ENCODE measurements around the gene ZNF783.
"Not testable (repeated sequence)": the region's sequence is repeated elsewhere in the genome, so short reads cannot be mapped to it uniquely, and the experiment has no call there.

ZNF783 gene

GRCh38 chr7:149330914-149331567, 69.0 kb downstream of the ZNF783 start:
- Histone ChIP-seq H3K9me3 (ENCODE audit: control insufficient read depth, insufficient read depth, low read depth, low read length) (peaks cover 7% of the 10 kb centered on the region; the same call in 1 of the 2 replicates), H3K4me1 (ENCODE audit: control insufficient read depth, insufficient read depth, low read length) (no peaks in the 10 kb centered on the region), H3K9ac (ENCODE audit: low read length) (no peak overlapping the region), H3K4me3 (ENCODE audit: low read depth, low read length) (no peak overlapping the region; the same call in 1 of the 2 replicates), H3K27me3 (ENCODE audit: control insufficient read depth, insufficient read depth, low read length) (no peaks in the 10 kb centered on the region), H3K36me3 (ENCODE audit: control insufficient read depth, insufficient read depth, low read length) (no peaks in the 10 kb centered on the region), H3K27ac (ENCODE audit: low read depth, low read length) (no peak overlapping the region)

GRCh38 chr7:149332602-149333320, 70.8 kb downstream of the ZNF783 start:
- H3K27me3 ChIP-seq (ENCODE audit: control insufficient read depth, insufficient read depth, low read length); H3K9me3 ChIP-seq (ENCODE audit: control insufficient read depth, insufficient read depth, low read depth, low read length); H3K36me3 ChIP-seq (ENCODE audit: control insufficient read depth, insufficient read depth, low read length); H3K4me3 ChIP-seq (ENCODE audit: low read depth, low read length); H3K4me1 ChIP-seq (ENCODE audit: control insufficient read depth, insufficient read depth, low read length); H3K27ac ChIP-seq (ENCODE audit: low read depth, low read length); H3K9ac ChIP-seq (ENCODE audit: low read length): not testable (repeated sequence)

DNA sequence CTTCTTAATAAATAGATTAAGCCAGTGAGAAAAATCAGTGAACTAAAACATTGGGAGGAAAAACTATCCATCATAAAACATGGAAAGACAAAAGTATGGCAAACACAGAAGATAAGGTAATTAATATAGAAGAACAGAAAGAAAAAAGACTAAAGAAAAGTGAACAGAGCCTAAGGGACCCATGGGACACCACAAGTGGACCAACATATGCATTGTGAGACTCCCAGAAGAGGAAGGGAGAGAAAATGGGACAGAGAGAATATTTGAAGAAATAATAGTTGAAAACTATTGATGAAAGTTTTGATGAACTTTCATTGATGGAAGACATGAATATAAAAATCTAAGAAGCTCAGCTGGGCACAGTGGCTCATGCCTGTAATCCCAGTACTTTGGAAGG, 71.3 kb downstream of the ZNF783 start:
- H3K4me1 ChIP-seq (ENCODE audit: control insufficient read depth, insufficient read depth, low read length): no peaks in the 10 kb centered on the region
- H3K27ac ChIP-seq (ENCODE audit: low read depth, low read length): no peak overlapping the region
- H3K27me3 ChIP-seq (ENCODE audit: control insufficient read depth, insufficient read depth, low read length): no peaks in the 10 kb centered on the region
- H3K9ac ChIP-seq (ENCODE audit: low read length): no peak overlapping the region
- H3K4me3 ChIP-seq (ENCODE audit: low read depth, low read length): no peak overlapping the region
- no peaks in the 10 kb centered on the region for H3K36me3 ChIP-seq (ENCODE audit: control insufficient read depth, insufficient read depth, low read length)
- no peaks in the 10 kb centered on the region for H3K9me3 ChIP-seq (ENCODE audit: control insufficient read depth, insufficient read depth, low read depth, low read length)

DNA sequence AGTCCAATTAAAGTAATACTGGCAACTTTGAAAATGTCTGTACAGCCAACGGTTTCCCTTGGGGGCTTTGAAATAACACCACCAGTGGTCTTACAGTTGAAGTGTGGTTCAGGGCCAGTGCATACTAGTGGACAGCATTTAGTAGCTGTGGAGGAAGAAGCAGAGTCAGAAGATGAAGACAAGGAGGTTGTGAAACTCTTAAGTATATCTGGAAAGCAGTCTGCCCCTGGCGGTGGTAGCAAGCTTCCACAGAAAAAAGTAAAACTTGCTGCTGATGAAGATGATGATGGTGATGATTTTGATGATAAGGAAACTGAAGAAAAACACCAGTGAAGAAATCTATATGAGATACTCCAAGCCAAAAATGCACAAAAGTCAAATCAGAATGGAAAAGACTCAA, 72.2 kb downstream of the ZNF783 start:
- H3K9me3 ChIP-seq (ENCODE audit: control insufficient read depth, insufficient read depth, low read depth, low read length): no peaks in the 10 kb centered on the region
- no peaks in the 10 kb centered on the region for H3K36me3 ChIP-seq (ENCODE audit: control insufficient read depth, insufficient read depth, low read length)
- no peak overlapping the region for H3K9ac ChIP-seq (ENCODE audit: low read length)
- H3K27ac ChIP-seq (ENCODE audit: low read depth, low read length): no peak overlapping the region
- H3K27me3 ChIP-seq (ENCODE audit: control insufficient read depth, insufficient read depth, low read length): no peaks in the 10 kb centered on the region
- H3K4me3 ChIP-seq (ENCODE audit: low read depth, low read length): no peak overlapping the region
- no peaks in the 10 kb centered on the region for H3K4me1 ChIP-seq (ENCODE audit: control insufficient read depth, insufficient read depth, low read length)
